ENCODE measurements around the gene ACTL10. TPM values are rescaled to one million over a fixed set of nuclear protein-coding genes. Genes with fewer than 3 reads are reported as not detected.

Gene ACTL10
- total and polyA plus RNA-seq, 2 experiments from 2014 or later = 0.71 to 1.9 TPM

DNA sequence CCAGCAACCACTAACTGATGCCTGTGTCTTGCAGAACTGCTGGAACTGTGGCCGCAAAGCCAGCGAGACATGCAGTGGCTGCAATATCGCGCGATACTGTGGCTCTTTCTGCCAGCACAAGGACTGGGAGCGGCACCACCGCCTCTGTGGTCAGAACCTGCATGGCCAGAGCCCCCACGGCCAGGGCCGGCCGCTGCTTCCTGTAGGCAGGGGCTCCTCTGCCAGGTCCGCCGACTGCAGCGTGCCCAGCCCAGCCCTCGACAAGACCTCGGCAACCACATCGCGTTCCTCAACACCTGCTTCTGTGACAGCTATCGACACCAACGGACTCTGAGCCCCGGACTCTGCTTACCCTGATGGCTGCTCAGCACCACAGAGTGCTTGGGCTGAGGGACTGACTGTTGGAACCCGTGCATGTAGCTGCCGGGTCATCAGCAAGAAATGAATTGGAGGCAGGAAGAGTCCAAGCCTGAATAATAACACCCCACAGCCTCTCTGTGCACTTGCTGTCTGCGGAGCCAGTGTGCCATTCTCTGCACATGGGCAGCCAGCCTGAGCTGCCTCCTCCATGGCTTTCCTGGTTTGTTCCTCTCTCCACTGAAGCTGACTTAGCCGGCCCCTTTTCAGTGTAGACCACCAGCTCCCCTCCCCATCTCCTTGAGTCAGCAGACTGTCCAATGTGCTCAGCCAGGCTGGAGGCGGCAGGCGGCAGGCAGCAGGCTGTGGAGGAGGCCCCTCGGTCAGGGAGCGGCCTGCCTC, 22.3 kb upstream of the ACTL10 start:
- no peak for ATAC-seq
- Mint-ChIP-seq H3K4me1 (peaks cover 5% of the 10 kb centered on the region; the same call in 2 of the 3 replicates), H3K27me3 (ENCODE audit: insufficient read depth, low read depth, poor library complexity) (peaks cover 3% of the 10 kb centered on the region), H3K36me3 (ENCODE audit: low read depth) (peaks cover 19% of the 10 kb centered on the region), H3K4me3 (no peak overlapping the region), H3K9me3 (no peaks in the 10 kb centered on the region), H3K27ac (no peak overlapping the region)
- Histone ChIP-seq H3K4me3 (no peak overlapping the region), H3K36me3 (ENCODE audit: insufficient read depth) (no peaks in the 10 kb centered on the region), H3K27ac (ENCODE audit: low read depth) (no peak overlapping the region), H3K27me3 (ENCODE audit: insufficient read depth) (no peaks in the 10 kb centered on the region), H2AFZ (no peak overlapping the region), H3K4me2 (no peak overlapping the region), H4K20me1 (replicated peaks; ENCODE audit: insufficient read depth) (peaks cover 3% of the 10 kb centered on the region; the same call in 1 of the 2 replicates), H3K9me2 (ENCODE audit: insufficient read depth) (no peaks in the 10 kb centered on the region), H3F3A (replicated peaks; ENCODE audit: low read depth) (no peaks in the 10 kb centered on the region), H3K79me2 (replicated peaks; ENCODE audit: insufficient read depth) (no peaks in the 10 kb centered on the region), H3K4me1 (ENCODE audit: insufficient read depth) (no peaks in the 10 kb centered on the region; the same call in 1 of the 2 replicates)
- TF ChIP-seq CREB1 (CRISPR knock-in tag; IDR thresholded peaks at IDR 0.05; ENCODE audit: low read depth) (no peak), NANOG (IDR thresholded peaks at IDR 0.05; ENCODE audit: borderline replicate concordance) (no peak), EZH2 (IDR thresholded peaks at IDR 0.05; ENCODE audit: low read depth, unreplicated experiment) (no peak), POLR2AphosphoS5 (IDR thresholded peaks at IDR 0.05; ENCODE audit: low read depth) (no peak), EZH2phosphoT487 (IDR thresholded peaks at IDR 0.05; ENCODE audit: unreplicated experiment) (no peak), ZNF331 (CRISPR knock-in tag; IDR thresholded peaks at IDR 0.05; ENCODE audit: low read depth) (no peak), STAT1 (IDR thresholded peaks at IDR 0.05; ENCODE audit: unreplicated experiment) (no peak), ZNF462 (CRISPR knock-in tag; IDR thresholded peaks at IDR 0.05) (no peak), JUNB (IDR thresholded peaks at IDR 0.05; ENCODE audit: unreplicated experiment) (no peak), CTCF (conservative IDR thresholded peaks at IDR 0.05; ENCODE audit: low read depth in 2 of 2) (no peak), ETS1 (IDR thresholded peaks at IDR 0.05) (no peak), ZNF114 (CRISPR knock-in tag; IDR thresholded peaks at IDR 0.05) (no peak)
- TF ChIP-seq, protein P1, sequence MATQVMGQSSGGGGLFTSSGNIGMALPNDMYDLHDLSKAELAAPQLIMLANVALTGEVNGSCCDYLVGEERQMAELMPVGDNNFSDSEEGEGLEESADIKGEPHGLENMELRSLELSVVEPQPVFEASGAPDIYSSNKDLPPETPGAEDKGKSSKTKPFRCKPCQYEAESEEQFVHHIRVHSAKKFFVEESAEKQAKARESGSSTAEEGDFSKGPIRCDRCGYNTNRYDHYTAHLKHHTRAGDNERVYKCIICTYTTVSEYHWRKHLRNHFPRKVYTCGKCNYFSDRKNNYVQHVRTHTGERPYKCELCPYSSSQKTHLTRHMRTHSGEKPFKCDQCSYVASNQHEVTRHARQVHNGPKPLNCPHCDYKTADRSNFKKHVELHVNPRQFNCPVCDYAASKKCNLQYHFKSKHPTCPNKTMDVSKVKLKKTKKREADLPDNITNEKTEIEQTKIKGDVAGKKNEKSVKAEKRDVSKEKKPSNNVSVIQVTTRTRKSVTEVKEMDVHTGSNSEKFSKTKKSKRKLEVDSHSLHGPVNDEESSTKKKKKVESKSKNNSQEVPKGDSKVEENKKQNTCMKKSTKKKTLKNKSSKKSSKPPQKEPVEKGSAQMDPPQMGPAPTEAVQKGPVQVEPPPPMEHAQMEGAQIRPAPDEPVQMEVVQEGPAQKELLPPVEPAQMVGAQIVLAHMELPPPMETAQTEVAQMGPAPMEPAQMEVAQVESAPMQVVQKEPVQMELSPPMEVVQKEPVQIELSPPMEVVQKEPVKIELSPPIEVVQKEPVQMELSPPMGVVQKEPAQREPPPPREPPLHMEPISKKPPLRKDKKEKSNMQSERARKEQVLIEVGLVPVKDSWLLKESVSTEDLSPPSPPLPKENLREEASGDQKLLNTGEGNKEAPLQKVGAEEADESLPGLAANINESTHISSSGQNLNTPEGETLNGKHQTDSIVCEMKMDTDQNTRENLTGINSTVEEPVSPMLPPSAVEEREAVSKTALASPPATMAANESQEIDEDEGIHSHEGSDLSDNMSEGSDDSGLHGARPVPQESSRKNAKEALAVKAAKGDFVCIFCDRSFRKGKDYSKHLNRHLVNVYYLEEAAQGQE (IDR thresholded peaks at IDR 0.05; ENCODE audit: unreplicated experiment) = no peak
- no peak for DNase-seq (ENCODE audit: low spot score)

All from GM23338 (cell line).